IMR-90 (cell line): ENCODE results near the gene TRIM66. TPM values are rescaled to one million over a fixed set of nuclear protein-coding genes. Genes with fewer than 3 reads are reported as not detected.

Source experiments
- ATAC-seq: fragments of 200-7000 bp; cut with Tn5 transposase; 2 replicates; pipeline ENCODE4 v1.9.1; 2020; ENCODE audit warnings: low read depth, mild to moderate bottlenecking, moderate library complexity
- BruUV-seq: library from RNA; stranded (reverse); fragments of 400-500 nt; replicated peaks from 2 replicates; lab custom pipeline; 2021; lab: Mats Ljungman, UMichigan
- CTCF ChIA-PET: fragments of 300-600 bp; formaldehyde crosslinking; extraction: SDS; loops from one replicate; lab custom pipeline; 2021; ENCODE audit warnings: antibody characterized with exemption; lab: Yijun Ruan, JAX
- POLR2A ChIA-PET: fragments of 300-600 bp; sonication (Branson Sonifier 250); formaldehyde crosslinking; loops from one replicate; lab custom pipeline; 2022; ENCODE audit warnings: antibody characterized with exemption; ENCODE audit not compliant: unreplicated experiment; lab: Charles Lee
- DNase-seq: peaks from one replicate; pipeline ENCODE4 v3.0.0; 2013
- H2AFZ ChIP-seq: replicated peaks from 2 replicates; pipeline ENCODE3; 2013; ENCODE audit warnings: low read length, mild to moderate bottlenecking; ENCODE audit not compliant: poor library complexity
- H2AK5ac ChIP-seq: 2 replicates; pipeline ENCODE4 v1.6.1; 2013; ENCODE audit warnings: low read depth, low read length, inconsistent platforms
- H2AK9ac ChIP-seq: replicated peaks from 2 replicates; pipeline ENCODE3; 2013; ENCODE audit warnings: mild to moderate bottlenecking, low read depth, low read length, moderate library complexity; ENCODE audit not compliant: poor library complexity
- H2BK120ac ChIP-seq: 2 replicates; pipeline ENCODE4 v1.6.1; 2013; ENCODE audit warnings: low read depth, low read length, inconsistent platforms
- H2BK15ac ChIP-seq: 3 replicates; pipeline ENCODE4 v1.6.1; 2013; ENCODE audit warnings: low read depth, low read length, inconsistent platforms
- H2BK20ac ChIP-seq: 2 replicates; pipeline ENCODE4 v1.6.1; 2013; ENCODE audit warnings: low read depth, mild to moderate bottlenecking, inconsistent platforms, low read length, moderate library complexity
- H2BK5ac ChIP-seq: 2 replicates; pipeline ENCODE4 v1.6.1; 2013; ENCODE audit warnings: mild to moderate bottlenecking, low read depth, low read length, inconsistent platforms; ENCODE audit not compliant: poor library complexity, severe bottlenecking
- H3K14ac ChIP-seq: replicated peaks from 2 replicates; pipeline ENCODE4 v1.6.1; 2013; ENCODE audit warnings: low read depth, low read length, inconsistent platforms
- H3K18ac ChIP-seq: 2 replicates; pipeline ENCODE4 v1.6.1; 2013; ENCODE audit warnings: low read depth, low read length, control low read depth
- H3K23ac ChIP-seq: 2 replicates; pipeline ENCODE4 v1.6.1; 2013; ENCODE audit warnings: low read depth, low read length, inconsistent platforms
- H3K27ac ChIP-seq: 2 replicates; pipeline ENCODE4 v1.5.1; 2013; ENCODE audit warnings: mild to moderate bottlenecking, control low read depth, low read length; ENCODE audit not compliant: insufficient read depth
- H3K27me3 ChIP-seq: 2 replicates; pipeline ENCODE4 v1.6.1; 2013; ENCODE audit warnings: low read length; ENCODE audit not compliant: control insufficient read depth, insufficient read depth
- H3K36me3 ChIP-seq: 2 replicates; pipeline ENCODE4 v1.6.1; 2013; ENCODE audit warnings: low read length, mixed read lengths; ENCODE audit not compliant: control insufficient read depth, insufficient read depth
- H3K4ac ChIP-seq: 2 replicates; pipeline ENCODE4 v1.6.1; 2013; ENCODE audit warnings: low read depth, low read length, inconsistent platforms
- H3K4me1 ChIP-seq: 2 replicates; pipeline ENCODE4 v1.6.1; 2013; ENCODE audit warnings: low read length, mixed read lengths; ENCODE audit not compliant: control insufficient read depth, insufficient read depth
- H3K4me2 ChIP-seq: 2 replicates; pipeline ENCODE4 v1.6.1; 2013; ENCODE audit warnings: low read depth, mild to moderate bottlenecking, control low read depth, low read length, moderate library complexity
- H3K4me3 ChIP-seq: 2 replicates; pipeline ENCODE4 v1.5.1; 2013; ENCODE audit warnings: low read depth, mild to moderate bottlenecking, control low read depth, low read length, moderate library complexity; ENCODE audit not compliant: insufficient read depth
- H3K56ac ChIP-seq: 2 replicates; pipeline ENCODE4 v1.6.1; 2013; ENCODE audit warnings: low read length, inconsistent platforms; ENCODE audit not compliant: insufficient read depth; ENCODE audit errors: extremely low read depth
- H3K79me1 ChIP-seq, 2 experiments: 2 replicates each; pipeline ENCODE4 v1.6.1; 2013; ENCODE audit warnings: low read length in 2 of 2, inconsistent platforms in 1 of 2, low read depth in 1 of 2
- H3K9ac ChIP-seq: 2 replicates; pipeline ENCODE4 v1.6.1; 2013; ENCODE audit warnings: low read depth, low read length, control low read depth
- H3K9me1 ChIP-seq: 2 replicates; pipeline ENCODE4 v1.6.1; 2013; ENCODE audit warnings: low read length, inconsistent platforms; ENCODE audit not compliant: insufficient read depth
- H3K9me3 ChIP-seq: 2 replicates; pipeline ENCODE4 v1.6.1; 2013; ENCODE audit warnings: low read length; ENCODE audit not compliant: control insufficient read depth, insufficient read depth
- H4K20me1 ChIP-seq: 2 replicates; pipeline ENCODE4 v1.6.1; 2013; ENCODE audit warnings: low read length, inconsistent platforms; ENCODE audit not compliant: insufficient read depth
- H4K5ac ChIP-seq: 2 replicates; pipeline ENCODE4 v1.6.1; 2013; ENCODE audit warnings: mild to moderate bottlenecking, low read depth, low read length, control low read depth
- H4K8ac ChIP-seq, 2 experiments: 2 replicates each; pipeline ENCODE4 v1.6.1; 2013; ENCODE audit warnings: low read depth in 2 of 2, low read length in 2 of 2, control low read depth in 1 of 2, inconsistent platforms in 1 of 2
- H4K91ac ChIP-seq: 2 replicates; pipeline ENCODE4 v1.6.1; 2013; ENCODE audit warnings: low read depth, low read length, inconsistent platforms; ENCODE audit not compliant: insufficient read depth
- CTCF ChIP-seq: conservative IDR thresholded peaks from 2 replicates; pipeline ENCODE4 v1.5.1; 2012; ENCODE audit warnings: mild to moderate bottlenecking, low read depth, low read length, improper control_type of control experiment
- FOS ChIP-seq: fragments of 150-350 bp; IDR thresholded peaks from 2 replicates; pipeline ENCODE4 v1.6.1; 2016; ENCODE audit warnings: low read depth, low read length
- MXI1 ChIP-seq: IDR thresholded peaks from 2 replicates; pipeline ENCODE4 v1.6.1; 2012; ENCODE audit warnings: low read depth, mild to moderate bottlenecking, low read length, moderate library complexity, borderline replicate concordance
- RAD21 ChIP-seq: IDR thresholded peaks from 2 replicates; pipeline ENCODE4 v1.6.1; 2012; ENCODE audit warnings: low read length, improper control_type of control experiment
- RFX5 ChIP-seq: IDR thresholded peaks from 2 replicates; pipeline ENCODE4 v1.8.0; 2012; ENCODE audit warnings: low read depth, mild to moderate bottlenecking, low read length, moderate library complexity
- SMC3 ChIP-seq: fragments of 150-350 bp; IDR thresholded peaks from 2 replicates; pipeline ENCODE4 v1.6.1; 2016; ENCODE audit warnings: low read depth, mild to moderate bottlenecking, antibody characterized with exemption, low read length, moderate library complexity
- WGBS, 2 experiments: methylation state at CpG; one replicate each; pipeline versions ENCODE4 v1.1.5 to v1.1.7; 2013; ENCODE audit warnings: missing lambda C conversion rate in 2 of 2; ENCODE audit not compliant: insufficient read length in 1 of 2; ENCODE audit errors: extremely low coverage in 2 of 2; 5-methylcytosine and 5-hydroxymethylcytosine counted together
- dilution Hi-C: fragments of 300-500 bp; cut with HindIII; formaldehyde crosslinking; loops from one replicate; pipeline ENCODE4 v1.14.3; 2018; ENCODE audit warnings: low sequenced_read_pairs; ENCODE audit not compliant: unreplicated experiment
- in situ Hi-C: fragments of 300-500 bp; cut with MboI; formaldehyde crosslinking; loops from 3 replicates; pipeline ENCODE4 v1.14.3; 2019; ENCODE audit warnings: low sequenced_read_pairs, inconsistent platforms, mixed read lengths
- intact Hi-C: fragments of 100-400 bp; cut with micrococcal nuclease; formaldehyde crosslinking; loops from 2 replicates; pipeline ENCODE4 v1.10.0; 2022
- polyA plus RNA-seq, 3 experiments: library from polyadenylated mRNA; depleted of rRNA; stranded (reverse); fragments of >200 nt; gene quantifications; 2 replicates each; pipeline ENCODE4 v1.2.3, GENCODE V29; 2012; ENCODE audit warnings: low replicate concordance in 1 of 3
- total RNA-seq: library from RNA; depleted of rRNA; stranded (reverse); fragments of >200 nt; gene quantifications from 2 replicates; pipeline ENCODE4 v1.2.3, GENCODE V29; 2012

The TRIM66 gene
- total and polyA plus RNA-seq, 2 of the 4 experiments (the other 2 are of a cell fraction), result 4.4 to 5.0 TPM

GRCh38 chr11:8705146-8705545 lies 22.7 kb upstream of the TRIM66 start:
- no peak overlapping the region for H3K9ac ChIP-seq
- peaks cover 15 to 68% of the 10 kb centered on the region in 2 experiments; a peak in 3 of 4 replicates for H3K79me1 ChIP-seq
- intact Hi-C loops, result no loop called here
- no TSS peak for BruUV-seq
- ChIA-PET CTCF (no interaction called here), POLR2A (no interaction called here)
- H3K4ac ChIP-seq, result no peak overlapping the region
- H3K18ac ChIP-seq, result no peak overlapping the region
- no peak overlapping the region for H3K27ac ChIP-seq
- no peak overlapping the region for H2AFZ ChIP-seq
- no peak overlapping the region for H4K5ac ChIP-seq
- DNase-seq (no peak), ATAC-seq (no peak)
- H3K36me3 ChIP-seq, result peaks cover 72% of the 10 kb centered on the region
- in situ Hi-C loops, result no loop called here
- no peak overlapping the region for H3K56ac ChIP-seq
- H2BK5ac ChIP-seq, result no peak overlapping the region
- H3K27me3 ChIP-seq, result no peaks in the 10 kb centered on the region
- H4K20me1 ChIP-seq, result no peaks in the 10 kb centered on the region
- H2AK5ac ChIP-seq, result no peak overlapping the region
- dilution Hi-C loops, result no loop called here
- H3K4me2 ChIP-seq, result no peak overlapping the region
- H3K4me3 ChIP-seq, result no peak overlapping the region
- H2BK120ac ChIP-seq, result no peak overlapping the region
- H3K9me1 ChIP-seq, result peaks cover 4% of the 10 kb centered on the region; the same call in 1 of the 2 replicates
- H2BK20ac ChIP-seq, result no peak overlapping the region
- H4K91ac ChIP-seq, result no peak overlapping the region
- no peak overlapping the region for H2BK15ac ChIP-seq
- no peak overlapping the region for H4K8ac ChIP-seq
- no peak overlapping the region for H3K23ac ChIP-seq
- no peaks in the 10 kb centered on the region for H3K9me3 ChIP-seq
- no peak overlapping the region for H2AK9ac ChIP-seq
- 86% methylated on average over 5 of the region's 5 CpGs; no CpG with 5 or more reads in 1 of the 2 experiments for WGBS, 2 experiments
- H3K4me1 ChIP-seq, result peaks cover 11% of the 10 kb centered on the region
- H3K14ac ChIP-seq, result no peak overlapping the region
- TF ChIP-seq CTCF (no peak), FOS (no peak), RAD21 (no peak), SMC3 (no peak), MXI1 (no peak), RFX5 (no peak)
